Lower leg skin (tissue), 3 donors: Measurements from ENCODE around the gene UTP15.

Experiments used
- POLR2A ChIP-seq, 2 donors: fragments of 450-650 bp; IDR thresholded peaks; one replicate each; pipeline ENCODE4 v1.6.1; 2016 to 2017; ENCODE audit warnings: antibody characterized with exemption in 2 of 2, mild to moderate bottlenecking in 1 of 2, moderate library complexity in 1 of 2
- TF ChIP-seq, protein P1 (sequence below), 3 donors: fragments of 450-650 bp; IDR thresholded peaks; one replicate each; pipeline ENCODE4 v1.5.1; 2016; ENCODE audit warnings: antibody characterized with exemption in 3 of 3, mild to moderate bottlenecking in 3 of 3, moderate library complexity in 2 of 3

DNA sequence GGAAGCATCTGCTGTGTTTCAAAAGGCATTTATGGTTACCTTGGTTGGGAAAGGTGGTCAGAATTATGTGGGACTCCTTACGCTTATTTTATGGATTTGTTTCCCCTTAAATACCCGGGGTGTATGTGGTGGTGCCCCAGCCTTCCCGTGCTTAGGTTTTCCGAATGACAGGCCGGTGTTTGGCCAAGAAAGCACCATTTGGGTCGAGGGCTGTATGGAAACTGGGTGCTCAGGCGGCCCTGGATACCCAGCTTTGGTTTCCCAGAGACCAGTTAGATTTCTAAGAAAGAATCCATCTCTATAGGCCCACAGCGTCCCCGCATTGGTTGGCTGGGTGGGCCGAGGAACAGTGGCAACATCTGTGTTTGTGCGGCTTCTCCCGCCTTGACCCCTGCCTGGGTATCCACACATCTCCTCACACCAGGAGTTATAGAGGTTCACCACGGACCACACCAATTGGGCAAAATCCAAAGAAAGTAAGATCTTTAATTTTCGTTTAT, 61.3 kb downstream of the UTP15 start:
- TF ChIP-seq, protein P1, sequence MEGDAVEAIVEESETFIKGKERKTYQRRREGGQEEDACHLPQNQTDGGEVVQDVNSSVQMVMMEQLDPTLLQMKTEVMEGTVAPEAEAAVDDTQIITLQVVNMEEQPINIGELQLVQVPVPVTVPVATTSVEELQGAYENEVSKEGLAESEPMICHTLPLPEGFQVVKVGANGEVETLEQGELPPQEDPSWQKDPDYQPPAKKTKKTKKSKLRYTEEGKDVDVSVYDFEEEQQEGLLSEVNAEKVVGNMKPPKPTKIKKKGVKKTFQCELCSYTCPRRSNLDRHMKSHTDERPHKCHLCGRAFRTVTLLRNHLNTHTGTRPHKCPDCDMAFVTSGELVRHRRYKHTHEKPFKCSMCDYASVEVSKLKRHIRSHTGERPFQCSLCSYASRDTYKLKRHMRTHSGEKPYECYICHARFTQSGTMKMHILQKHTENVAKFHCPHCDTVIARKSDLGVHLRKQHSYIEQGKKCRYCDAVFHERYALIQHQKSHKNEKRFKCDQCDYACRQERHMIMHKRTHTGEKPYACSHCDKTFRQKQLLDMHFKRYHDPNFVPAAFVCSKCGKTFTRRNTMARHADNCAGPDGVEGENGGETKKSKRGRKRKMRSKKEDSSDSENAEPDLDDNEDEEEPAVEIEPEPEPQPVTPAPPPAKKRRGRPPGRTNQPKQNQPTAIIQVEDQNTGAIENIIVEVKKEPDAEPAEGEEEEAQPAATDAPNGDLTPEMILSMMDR (IDR thresholded peaks at IDR 0.05), result no peak
- TF ChIP-seq POLR2A (IDR thresholded peaks at IDR 0.05), result no peak
